Measurements from ENCODE around the gene ARHGEF40.

Gene ARHGEF40

GRCh38 chr14:21113369-21113768 is 43.3 kb downstream of the ARHGEF40 start:
- Histone ChIP-seq H3F3A (ENCODE audit: low read depth) (no peaks in the 10 kb centered on the region), H3K4me3 (ENCODE audit: low read length, poor library complexity, severe bottlenecking) (no peak overlapping the region), H2AFZ (ENCODE audit: low read length) (no peak overlapping the region), H3K36me3 (ENCODE audit: insufficient read depth, low read length) (no peaks in the 10 kb centered on the region), H3K4me2 (ENCODE audit: low read depth, low read length, poor library complexity, severe bottlenecking) (no peak overlapping the region), H3K79me2 (ENCODE audit: insufficient read depth, low read length) (no peaks in the 10 kb centered on the region), H4K20me1 (ENCODE audit: insufficient read depth, low read length, poor library complexity, severe bottlenecking) (no peaks in the 10 kb centered on the region), H3K27me3 (ENCODE audit: insufficient read depth, low read length, poor library complexity, severe bottlenecking) (no peaks in the 10 kb centered on the region), H3K9me3 (ENCODE audit: insufficient read depth, low read depth, low read length) (no peaks in the 10 kb centered on the region), H3K9ac (ENCODE audit: low read depth, low read length, poor library complexity, severe bottlenecking) (no peak overlapping the region), H3K4me1 (ENCODE audit: insufficient read depth, low read length, poor library complexity, severe bottlenecking) (peaks cover 24% of the 10 kb centered on the region), H3K9me2 (replicated peaks; ENCODE audit: low read depth, low read length) (no peaks in the 10 kb centered on the region)
- TF ChIP-seq EZH2phosphoT487 (IDR thresholded peaks at IDR 0.05; ENCODE audit: borderline replicate concordance): no peak
- no peak for TF ChIP-seq CTCF (conservative IDR thresholded peaks at IDR 0.05; ENCODE audit: low read length)

GRCh38 chr14:21118933-21119332 is 48.8 kb downstream of the ARHGEF40 start:
- TF ChIP-seq CTCF (conservative IDR thresholded peaks at IDR 0.05; ENCODE audit: low read length) (no peak), EZH2phosphoT487 (IDR thresholded peaks at IDR 0.05; ENCODE audit: borderline replicate concordance) (no peak)
- Histone ChIP-seq H3K27me3 (ENCODE audit: insufficient read depth, low read length, poor library complexity, severe bottlenecking) (no peaks in the 10 kb centered on the region), H3K79me2 (ENCODE audit: insufficient read depth, low read length) (no peaks in the 10 kb centered on the region), H3K9me2 (replicated peaks; ENCODE audit: low read depth, low read length) (no peaks in the 10 kb centered on the region), H3K4me1 (ENCODE audit: insufficient read depth, low read length, poor library complexity, severe bottlenecking) (no peaks in the 10 kb centered on the region), H3K9me3 (ENCODE audit: insufficient read depth, low read depth, low read length) (no peaks in the 10 kb centered on the region), H3K4me3 (ENCODE audit: low read length, poor library complexity, severe bottlenecking) (no peak overlapping the region), H3K9ac (ENCODE audit: low read depth, low read length, poor library complexity, severe bottlenecking) (no peak overlapping the region), H4K20me1 (ENCODE audit: insufficient read depth, low read length, poor library complexity, severe bottlenecking) (no peaks in the 10 kb centered on the region), H2AFZ (ENCODE audit: low read length) (no peak overlapping the region), H3F3A (ENCODE audit: low read depth) (no peaks in the 10 kb centered on the region), H3K36me3 (ENCODE audit: insufficient read depth, low read length) (no peaks in the 10 kb centered on the region), H3K4me2 (ENCODE audit: low read depth, low read length, poor library complexity, severe bottlenecking) (no peak overlapping the region)

- H3K4me1 ChIP-seq (ENCODE audit: insufficient read depth, low read length, poor library complexity, severe bottlenecking): no peaks in the 10 kb centered on the region
Measured at GRCh38 chr14:21120686-21121085, 50.6 kb downstream of the ARHGEF40 start.

More at GRCh38 chr14:21120686-21121085, 50.6 kb downstream of the ARHGEF40 start:
- no peaks in the 10 kb centered on the region for H3K79me2 ChIP-seq (ENCODE audit: insufficient read depth, low read length)
- H3K9ac ChIP-seq (ENCODE audit: low read depth, low read length, poor library complexity, severe bottlenecking): no peak overlapping the region
- no peaks in the 10 kb centered on the region for H3F3A ChIP-seq (ENCODE audit: low read depth)
- H4K20me1 ChIP-seq (ENCODE audit: insufficient read depth, low read length, poor library complexity, severe bottlenecking): no peaks in the 10 kb centered on the region
- H2AFZ ChIP-seq (ENCODE audit: low read length): no peak overlapping the region
- TF ChIP-seq CTCF (conservative IDR thresholded peaks at IDR 0.05; ENCODE audit: low read length) (no peak), EZH2phosphoT487 (IDR thresholded peaks at IDR 0.05; ENCODE audit: borderline replicate concordance) (no peak)
- no peak overlapping the region for H3K4me3 ChIP-seq (ENCODE audit: low read length, poor library complexity, severe bottlenecking)
- H3K27me3 ChIP-seq (ENCODE audit: insufficient read depth, low read length, poor library complexity, severe bottlenecking): no peaks in the 10 kb centered on the region
- no peaks in the 10 kb centered on the region for H3K36me3 ChIP-seq (ENCODE audit: insufficient read depth, low read length)
- no peaks in the 10 kb centered on the region for H3K9me3 ChIP-seq (ENCODE audit: insufficient read depth, low read depth, low read length)
- H3K4me2 ChIP-seq (ENCODE audit: low read depth, low read length, poor library complexity, severe bottlenecking): no peak overlapping the region
- no peaks in the 10 kb centered on the region for H3K9me2 ChIP-seq (replicated peaks; ENCODE audit: low read depth, low read length)
